Esophagus (tissue), 2 donors: ENCODE measurements around the gene TXNL4A. TPM values are rescaled to one million over a fixed set of nuclear protein-coding genes. Genes with fewer than 3 reads are reported as not detected.

Experiments
- H3K27ac ChIP-seq, 2 donors: one replicate each; pipeline ENCODE4 v1.5.1; 2013; ENCODE audit warnings: low read depth in 2 of 2, mild to moderate bottlenecking in 2 of 2, inconsistent platforms in 1 of 2, low read length in 1 of 2, moderate library complexity in 1 of 2
- H3K27me3 ChIP-seq, 2 donors: one replicate each; pipeline ENCODE4 v1.6.1; 2013; ENCODE audit warnings: low read length in 2 of 2, control low read depth in 1 of 2, mild to moderate bottlenecking in 1 of 2; ENCODE audit not compliant: insufficient read depth in 2 of 2, control insufficient read depth in 1 of 2
- H3K36me3 ChIP-seq, 2 donors: one replicate each; pipeline ENCODE4 v1.6.1; 2013; ENCODE audit warnings: low read length in 1 of 2; ENCODE audit not compliant: control insufficient read depth in 2 of 2, insufficient read depth in 2 of 2
- H3K4me1 ChIP-seq, 2 donors: one replicate each; pipeline ENCODE4 v1.6.1; 2013; ENCODE audit warnings: low read length in 1 of 2; ENCODE audit not compliant: control insufficient read depth in 2 of 2, insufficient read depth in 2 of 2
- H3K4me3 ChIP-seq, 2 donors: one replicate each; pipeline ENCODE4 v1.5.1; 2013; ENCODE audit warnings: low read length in 2 of 2, mild to moderate bottlenecking in 2 of 2, low read depth in 1 of 2, moderate library complexity in 1 of 2
- H3K9me3 ChIP-seq, 2 donors: one replicate each; pipeline ENCODE4 v1.6.1; 2013; ENCODE audit warnings: mild to moderate bottlenecking in 2 of 2, low read depth in 1 of 2, low read length in 1 of 2, moderate library complexity in 1 of 2; ENCODE audit not compliant: control insufficient read depth in 2 of 2, insufficient read depth in 1 of 2
- WGBS, 2 donors: extraction: QIAGEN DNeasy Blood & Tissue Kit; methylation state at CpG; one replicate each; pipeline ENCODE4 v1.1.7; 2013; 5-methylcytosine and 5-hydroxymethylcytosine counted together
- polyA plus RNA-seq, 2 donors: library from polyadenylated mRNA; stranded (reverse); fragments of 200-250 nt; gene quantifications; one replicate each; pipeline ENCODE4 v1.2.3, GENCODE V29; 2013
- donor health status: healthy with polysubstance abuse.
- donor health status: Bipolar disorder and iron deficiency.

Gene TXNL4A
- polyA plus RNA-seq, 2 donors, result 65.2 to 66.7 TPM

- no peaks in the 10 kb centered on the region for H3K27me3 ChIP-seq
- 90 to 91% methylated on average over 17 of the region's 17 CpGs for WGBS, 2 donors
- H3K27ac ChIP-seq, result no peak overlapping the region
- H3K9me3 ChIP-seq, result no peaks in the 10 kb centered on the region
- peaks cover 15 to 27% of the 10 kb centered on the region in 2 donors for H3K36me3 ChIP-seq
- H3K4me3 ChIP-seq, result no peak overlapping the region
- H3K4me1 ChIP-seq, result no peaks in the 10 kb centered on the region
Measured at GRCh38 chr18:79971211-79971952, 17.0 kb downstream of the TXNL4A start.

GRCh38 chr18:79970419-79971133, 17.8 kb downstream of the TXNL4A start:
- Histone ChIP-seq H3K4me1 (peaks cover 0 to 1% of the 10 kb centered on the region in 2 donors), H3K4me3 (no peak overlapping the region), H3K9me3 (no peaks in the 10 kb centered on the region), H3K27ac (no peak overlapping the region), H3K27me3 (no peaks in the 10 kb centered on the region), H3K36me3 (peaks cover 15 to 27% of the 10 kb centered on the region in 2 donors)
- 86 to 89% methylated on average over 12 of the region's 12 CpGs for WGBS, 2 donors

GRCh38 chr18:79965119-79965902, 23.1 kb downstream of the TXNL4A start:
- peaks cover 2 to 29% of the 10 kb centered on the region in 2 donors for H3K4me1 ChIP-seq

GRCh38 chr18:79964330-79965118, 23.8 kb downstream of the TXNL4A start, which contains the start of gene HSBP1L1:
Gene HSBP1L1, plus strand, starts transcription at chr18:79964643. Its CDS starts 93 bp downstream, at chr18:79964736.
- H3K27me3 ChIP-seq, result no peaks in the 10 kb centered on the region
- 2 to 4% methylated on average over 45 to 73 of the region's 73 CpGs for WGBS, 2 donors
- no peaks in the 10 kb centered on the region for H3K36me3 ChIP-seq
- H3K27ac ChIP-seq, result peak within 1 kb of the TSS; percentile 78 to 80
- peaks cover 2 to 29% of the 10 kb centered on the region in 2 donors for H3K4me1 ChIP-seq
- H3K4me3 ChIP-seq, result peak within 1 kb of the TSS; percentile 70 to 82
- no peaks in the 10 kb centered on the region for H3K9me3 ChIP-seq

More at GRCh38 chr18:79965119-79965902, 23.1 kb downstream of the TXNL4A start:
- Histone ChIP-seq H3K36me3 (peaks cover 0 to 2% of the 10 kb centered on the region in 2 donors), H3K27me3 (no peaks in the 10 kb centered on the region), H3K9me3 (no peaks in the 10 kb centered on the region), H3K4me3 (peak overlapping the region; percentile 70 to 82), H3K27ac (peak overlapping the region; percentile 78 to 80)
- 12% methylated on average over 24 of the region's 24 CpGs for WGBS, 2 donors

DNA sequence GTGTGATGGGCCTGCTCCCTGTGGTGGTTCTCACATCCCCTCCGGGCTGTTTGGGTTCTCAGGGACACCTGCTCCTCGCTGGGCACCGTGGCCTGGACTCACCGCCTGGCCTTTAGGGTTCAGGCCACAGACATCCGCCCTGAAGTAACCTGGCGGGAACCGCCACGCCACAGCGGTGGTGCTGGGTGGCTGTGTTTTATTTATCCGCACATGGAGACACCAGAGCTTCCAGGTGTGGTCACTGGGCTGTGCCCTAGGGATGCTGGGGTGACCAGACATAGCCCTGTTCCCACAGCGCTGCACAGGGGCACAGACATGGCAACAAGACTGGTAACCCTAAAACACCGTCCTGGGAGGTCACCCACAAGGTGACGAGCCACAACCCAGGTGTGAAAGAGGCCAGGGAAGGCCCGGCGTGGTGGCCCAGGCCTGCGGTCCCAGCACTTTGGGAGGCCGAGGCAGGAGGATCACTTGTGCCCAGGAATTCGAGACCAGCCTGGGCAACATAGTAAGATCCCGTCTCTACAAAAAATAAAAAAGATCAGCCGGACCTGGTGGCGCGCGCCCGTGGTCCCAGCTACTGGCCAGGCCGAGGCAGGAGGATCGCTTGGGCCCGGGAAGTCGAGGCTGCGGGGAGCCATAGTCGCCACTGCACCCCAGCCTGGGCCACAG, 24.6 kb downstream of the TXNL4A start:
- no peaks in the 10 kb centered on the region for H3K36me3 ChIP-seq
- peak overlapping the region; percentile 47 to 78 for H3K27ac ChIP-seq
- no peaks in the 10 kb centered on the region for H3K9me3 ChIP-seq
- WGBS, 2 donors, result 79 to 80% methylated on average over 30 of the region's 30 CpGs
- H3K4me1 ChIP-seq, result peaks cover 2 to 29% of the 10 kb centered on the region in 2 donors
- H3K27me3 ChIP-seq, result no peaks in the 10 kb centered on the region
- H3K4me3 ChIP-seq, result peak overlapping the region; percentile 70 to 82

- no peaks in the 10 kb centered on the region for H3K9me3 ChIP-seq
- peak overlapping the region; percentile 31 to 53 for H3K27ac ChIP-seq
- no peaks in the 10 kb centered on the region for H3K27me3 ChIP-seq
- WGBS, 2 donors, result 76 to 83% methylated on average over 30 of the region's 30 CpGs
- H3K36me3 ChIP-seq, result no peaks in the 10 kb centered on the region
- H3K4me3 ChIP-seq, result no peak overlapping the region
- peaks cover 2 to 29% of the 10 kb centered on the region in 2 donors for H3K4me1 ChIP-seq
Measured at GRCh38 chr18:79962835-79963657, 25.3 kb downstream of the TXNL4A start.

- 47 to 53% methylated on average over 10 of the region's 10 CpGs for WGBS, 2 donors
- H3K9me3 ChIP-seq, result no peaks in the 10 kb centered on the region
- H3K27ac ChIP-seq, result peak overlapping the region; percentile 78 to 89
- H3K36me3 ChIP-seq, result no peaks in the 10 kb centered on the region
- peaks cover 2 to 29% of the 10 kb centered on the region in 2 donors for H3K4me1 ChIP-seq
- H3K27me3 ChIP-seq, result no peaks in the 10 kb centered on the region
- no peak overlapping the region for H3K4me3 ChIP-seq
Measured at GRCh38 chr18:79962311-79962710, 26.1 kb downstream of the TXNL4A start.
